NCI-H1694 treated with DMSO at 0.1 percent for 48 hours (cell line): ENCODE data around the gene PSORS1C2.
"Not testable (repeated sequence)": the region's sequence is repeated elsewhere in the genome, so short reads cannot be mapped to it uniquely, and the experiment has no call there.

Experiments used
- DNase-seq: peaks from one replicate; lab custom pipeline; 2025; lab: John Stamatoyannopoulos, UW

PSORS1C2 gene

GRCh38 chr6:31165986-31166385 lies 27.1 kb upstream of the PSORS1C2 start:
- no peak for DNase-seq

DNA sequence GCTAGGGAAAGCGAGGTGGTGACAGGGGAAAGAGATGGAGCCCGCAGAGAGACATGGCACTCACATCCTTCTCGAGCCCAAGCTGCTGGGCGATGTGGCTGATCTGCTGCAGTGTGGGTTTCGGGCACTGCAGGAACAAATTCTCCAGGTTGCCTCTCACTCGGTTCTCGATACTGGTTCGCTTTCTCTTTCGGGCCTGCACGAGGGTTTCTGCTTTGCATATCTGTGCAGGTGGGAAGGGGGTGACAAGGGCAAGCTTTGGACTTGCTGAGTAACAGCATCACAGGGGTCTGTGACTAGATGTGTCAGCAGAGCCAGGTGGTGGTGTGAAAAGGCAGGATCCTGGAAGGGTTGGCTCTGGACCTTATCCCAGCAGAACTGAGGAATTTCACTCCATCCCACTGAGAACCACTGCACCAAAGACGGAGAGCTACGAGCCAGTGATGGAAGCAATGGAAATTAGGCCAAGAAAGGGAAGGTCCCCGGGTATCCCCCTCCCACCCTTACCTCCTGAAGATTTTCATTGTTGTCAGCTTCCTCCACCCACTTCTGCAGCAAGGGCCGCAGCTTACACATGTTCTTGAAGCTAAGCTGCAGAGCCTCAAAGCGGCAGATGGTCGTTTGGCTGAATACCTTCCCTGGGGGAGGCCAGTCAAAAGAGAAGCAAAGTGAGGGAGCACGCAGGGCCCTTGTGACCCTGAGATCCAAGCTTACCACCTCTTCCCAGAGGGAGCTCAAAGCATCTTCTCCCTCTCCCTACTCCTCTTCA lies 26.4 kb upstream of the PSORS1C2 start:
- DNase-seq = not testable (repeated sequence)

GRCh38 chr6:31164475-31165063 lies 25.7 kb upstream of the PSORS1C2 start:
- DNase-seq = not testable (repeated sequence)

GRCh38 chr6:31163922-31164321 lies 25.1 kb upstream of the PSORS1C2 start:
- DNase-seq = no peak

DNA sequence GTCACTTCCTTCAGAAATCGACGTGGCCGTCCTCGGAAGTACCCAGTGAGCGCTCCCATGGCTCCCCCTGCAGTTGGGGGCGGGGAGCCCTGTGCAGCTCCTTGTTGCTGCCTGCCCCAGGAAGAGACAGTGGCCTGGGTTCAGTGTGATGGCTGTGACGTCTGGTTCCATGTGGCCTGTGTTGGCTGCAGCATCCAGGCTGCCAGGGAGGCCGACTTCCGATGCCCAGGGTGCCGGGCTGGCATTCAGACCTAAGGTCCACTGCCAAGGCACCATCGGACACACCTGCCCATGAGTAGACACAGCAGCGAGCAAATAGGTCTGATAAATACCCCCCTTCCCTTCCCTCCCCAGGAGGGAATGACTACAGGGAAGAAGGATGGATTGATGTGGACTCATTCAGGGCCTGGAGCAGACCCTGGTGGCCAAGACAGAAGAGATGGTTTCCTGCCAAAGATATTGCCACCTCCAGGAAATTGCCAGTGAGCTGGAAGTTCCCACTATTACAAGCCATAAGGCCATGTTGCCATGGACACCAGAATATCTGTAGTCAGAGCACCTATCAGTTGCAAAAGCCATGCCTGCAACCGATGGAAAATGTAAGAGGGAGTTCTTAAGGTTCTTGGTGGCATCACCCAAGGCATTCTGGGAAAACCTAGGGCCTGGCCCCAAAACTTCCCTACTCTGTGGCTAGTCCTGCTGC lies 23.7 kb upstream of the PSORS1C2 start:
- DNase-seq = no peak

DNA sequence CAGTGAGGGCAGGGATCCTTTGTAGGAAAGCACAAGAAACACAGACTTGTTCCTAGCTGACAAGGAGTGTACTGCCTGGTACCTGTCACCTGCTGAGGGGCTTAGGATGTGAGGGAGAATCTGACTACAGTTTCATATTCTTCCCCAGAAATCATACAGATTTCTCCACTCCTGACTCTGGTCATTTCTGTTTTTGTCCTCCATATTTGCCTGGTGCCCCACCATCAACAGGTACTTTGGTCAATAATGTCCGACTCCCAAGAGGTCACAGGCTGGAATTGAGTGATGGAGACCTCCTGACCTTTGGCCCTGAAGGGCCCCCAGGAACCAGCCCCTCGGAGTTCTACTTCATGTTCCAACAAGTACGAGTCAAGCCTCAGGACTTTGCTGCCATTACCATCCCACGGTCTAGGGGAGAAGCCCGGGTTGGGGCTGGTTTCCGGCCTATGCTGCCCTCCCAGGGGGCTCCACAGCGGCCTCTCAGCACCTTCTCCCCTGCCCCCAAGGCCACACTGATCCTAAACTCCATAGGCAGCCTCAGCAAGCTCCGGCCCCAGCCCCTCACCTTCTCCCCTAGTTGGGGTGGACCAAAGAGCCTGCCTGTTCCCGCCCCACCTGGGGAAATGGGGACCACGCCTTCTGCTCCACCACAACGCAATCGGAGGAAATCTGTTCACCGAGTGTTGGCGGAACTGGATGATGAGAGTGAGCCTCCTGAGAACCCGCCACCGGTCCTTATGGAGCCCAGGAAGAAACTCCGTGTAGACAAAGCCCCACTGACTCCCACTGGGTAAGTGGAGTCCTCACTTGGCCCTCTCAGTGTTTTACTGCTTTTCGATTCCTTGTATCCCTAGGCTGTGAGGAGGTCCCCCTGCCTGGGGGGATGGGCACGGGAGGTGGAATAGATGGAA lies 22.6 kb upstream of the PSORS1C2 start:
- DNase-seq = no peak

GRCh38 chr6:31158863-31159855 lies 20.3 kb upstream of the PSORS1C2 start:
- no peak for DNase-seq

DNA sequence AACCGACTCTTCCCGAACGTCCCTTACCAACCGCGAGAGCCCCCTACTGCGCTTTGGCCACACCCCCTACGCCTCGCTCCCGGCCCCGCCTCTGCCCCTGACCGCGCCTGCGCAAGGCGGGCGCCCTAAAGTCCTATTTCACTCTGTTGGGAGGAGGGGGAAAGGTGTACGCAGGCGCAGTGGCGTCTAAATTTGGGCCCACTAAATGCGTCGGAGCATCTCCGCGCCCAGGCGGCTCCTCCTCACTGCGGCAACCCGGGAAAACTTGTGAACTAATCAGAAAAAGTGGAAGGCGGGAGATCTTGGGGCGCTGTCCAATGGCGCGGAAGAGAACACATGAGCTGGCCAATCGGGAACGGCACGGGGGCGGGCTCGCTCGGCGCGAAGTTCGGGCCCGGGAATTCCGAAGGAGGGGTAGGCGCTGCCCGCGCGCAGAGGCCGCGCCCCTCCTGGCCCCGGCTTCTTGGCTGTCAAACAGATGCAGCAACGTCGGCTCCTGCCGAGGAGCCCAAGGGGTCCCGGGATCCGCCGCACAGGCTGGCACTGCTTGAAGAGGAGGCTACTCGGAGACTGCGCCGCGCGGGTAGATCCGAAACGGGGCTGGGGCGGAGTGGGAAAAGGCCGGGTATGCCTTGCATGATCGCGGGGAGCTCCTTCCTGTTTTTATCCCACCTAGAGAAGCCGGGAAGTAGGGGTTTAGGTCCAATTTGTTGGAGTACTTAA lies 19.4 kb upstream of the PSORS1C2 start, which contains the start of gene TCF19:
Gene TCF19 (plus strand): TSS at position 450 of the 723 bp plus-strand sequence. CDS start 881 bp downstream, outside the sequence.
- DNase-seq = peak; percentile 96

DNA sequence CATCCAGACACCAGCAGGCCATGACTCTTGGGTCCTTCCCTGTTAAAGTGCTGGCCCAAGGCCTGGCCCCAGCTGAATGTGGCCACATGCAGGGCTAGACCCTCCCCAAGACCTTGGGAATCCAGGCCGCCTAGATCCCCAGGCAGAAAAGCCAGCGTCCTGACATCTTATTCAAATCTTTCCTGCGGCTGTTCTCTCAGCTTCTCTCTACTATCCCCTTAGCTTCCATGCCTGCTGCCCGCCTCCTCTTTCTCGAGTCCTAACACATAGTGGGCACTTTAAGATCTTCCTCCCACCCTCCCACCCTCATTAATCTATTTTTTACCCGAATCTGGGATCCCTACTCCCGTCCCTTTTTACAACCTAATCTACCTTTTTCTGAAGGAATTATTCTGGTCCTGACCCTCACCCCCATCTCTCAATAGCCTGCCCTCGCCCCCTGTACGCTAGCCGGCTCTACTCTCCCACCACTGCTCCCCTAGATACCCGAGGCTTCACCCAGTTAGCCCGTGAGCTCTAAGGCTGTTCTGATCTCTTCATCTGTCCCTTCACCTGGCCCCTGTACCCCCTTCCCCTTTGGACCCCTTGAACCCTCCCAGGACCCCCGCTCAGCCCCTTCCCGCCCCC lies 18.8 kb upstream of the PSORS1C2 start, which contains the start of gene CCHCR1:
Gene CCHCR1 (minus strand): TSS at position 290 of the 627 bp plus-strand sequence. CDS start 202 bp downstream, at position 88.
- no peak for DNase-seq

DNA sequence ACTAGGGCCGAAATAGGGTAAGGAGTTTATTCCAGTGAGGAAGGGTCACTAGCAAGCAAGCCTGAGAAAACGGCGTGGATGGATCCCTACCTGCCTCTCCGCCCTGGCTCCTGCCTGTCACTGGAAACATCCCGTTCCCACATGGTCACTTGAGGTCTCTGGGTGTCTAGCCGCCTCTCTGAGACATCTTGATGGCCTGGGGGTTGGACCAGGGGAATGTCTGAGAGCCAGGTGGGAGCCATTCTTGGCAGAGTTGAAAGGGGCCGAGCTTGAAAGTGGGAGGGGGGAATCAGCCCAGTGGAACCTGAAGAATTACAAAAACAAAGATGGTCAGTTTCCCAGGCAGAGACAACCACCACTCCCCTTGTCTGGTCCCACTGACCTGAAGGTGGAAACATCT lies 17.8 kb upstream of the PSORS1C2 start:
- DNase-seq = no peak

DNA sequence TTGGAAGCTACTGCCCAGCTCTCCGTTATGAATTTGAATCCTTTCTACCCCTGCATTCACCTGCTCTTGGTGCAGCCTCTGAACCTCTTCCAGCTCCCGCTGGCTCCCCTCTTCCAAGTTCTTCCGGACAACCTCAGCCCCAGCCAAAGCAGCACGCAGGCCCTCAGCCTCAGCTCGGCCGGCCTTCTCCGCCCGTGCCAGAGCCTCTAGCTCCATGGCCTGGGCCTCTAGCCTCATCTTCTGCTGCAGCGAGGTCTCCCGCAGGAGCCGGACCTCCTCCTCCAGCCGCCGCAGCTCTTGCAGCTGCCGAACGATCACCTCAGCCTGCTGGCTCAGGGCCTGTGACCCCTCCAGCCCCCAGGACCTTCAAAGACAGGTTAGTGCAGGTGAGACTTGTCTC lies 15.6 kb upstream of the PSORS1C2 start:
- no peak for DNase-seq

DNA sequence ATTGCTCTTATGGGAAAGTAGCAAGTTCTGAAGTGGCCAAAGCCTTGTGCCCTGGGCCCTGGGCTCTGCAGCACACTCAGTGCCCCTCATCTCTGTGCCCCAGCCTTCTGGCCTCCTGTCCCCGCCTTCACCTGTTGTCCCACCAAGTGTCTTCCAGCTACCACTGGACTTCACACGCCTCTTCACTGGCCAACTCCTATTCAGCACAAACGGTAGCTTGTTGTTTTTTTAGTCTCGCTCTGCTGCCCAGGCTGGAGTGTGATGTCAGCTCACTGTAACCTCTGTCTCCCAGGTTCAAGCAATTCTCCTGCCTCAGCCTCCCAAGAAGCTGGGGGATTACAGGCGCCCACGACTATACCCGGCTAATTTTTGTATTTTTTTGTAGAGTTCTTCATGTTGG lies 13.9 kb upstream of the PSORS1C2 start:
- DNase-seq = no peak

GRCh38 chr6:31149827-31150447 lies 11.1 kb upstream of the PSORS1C2 start:
- no peak for DNase-seq

DNA sequence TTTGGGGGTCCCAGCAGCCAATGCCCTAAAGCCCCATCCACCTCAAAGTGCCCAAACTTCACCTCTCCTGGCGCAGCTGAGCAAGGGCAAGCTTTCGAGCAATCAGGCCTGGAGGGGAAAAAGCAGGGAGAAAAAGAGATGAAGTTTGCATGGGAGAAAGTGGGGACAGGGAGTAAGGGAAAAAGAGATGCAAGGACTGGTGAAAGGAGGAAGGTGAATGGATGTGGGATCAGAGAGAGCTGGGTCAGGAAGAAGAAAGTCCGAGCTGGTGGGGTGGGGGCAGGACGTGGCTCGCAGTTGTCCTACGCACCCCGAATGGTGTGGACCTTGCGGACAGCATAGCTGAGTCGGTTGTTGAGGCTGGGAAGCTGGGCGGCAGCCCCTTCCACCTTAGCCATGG lies 6.5 kb upstream of the PSORS1C2 start:
- no peak for DNase-seq

DNA sequence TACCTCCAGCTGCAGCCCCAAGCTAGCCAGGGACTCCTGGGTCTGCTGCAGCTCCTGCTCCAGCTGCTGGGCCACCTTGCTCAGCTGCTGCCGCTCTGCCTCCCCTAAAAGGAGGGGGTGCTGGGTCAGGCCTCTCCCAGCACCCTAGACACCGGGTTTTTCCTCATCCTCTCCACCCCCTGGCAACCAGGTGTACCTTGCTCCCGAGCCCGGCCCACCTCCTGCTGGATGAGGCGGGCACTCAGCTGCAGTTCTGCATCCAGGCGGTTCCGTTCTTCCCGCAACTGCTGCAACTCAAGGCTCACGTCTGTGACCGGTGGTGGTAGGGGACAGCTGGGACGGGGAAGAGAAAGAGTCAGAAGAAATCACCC lies 6.1 kb upstream of the PSORS1C2 start:
- no peak for DNase-seq

GRCh38 chr6:31144296-31144969 lies 5.6 kb upstream of the PSORS1C2 start:
- no peak for DNase-seq

DNA sequence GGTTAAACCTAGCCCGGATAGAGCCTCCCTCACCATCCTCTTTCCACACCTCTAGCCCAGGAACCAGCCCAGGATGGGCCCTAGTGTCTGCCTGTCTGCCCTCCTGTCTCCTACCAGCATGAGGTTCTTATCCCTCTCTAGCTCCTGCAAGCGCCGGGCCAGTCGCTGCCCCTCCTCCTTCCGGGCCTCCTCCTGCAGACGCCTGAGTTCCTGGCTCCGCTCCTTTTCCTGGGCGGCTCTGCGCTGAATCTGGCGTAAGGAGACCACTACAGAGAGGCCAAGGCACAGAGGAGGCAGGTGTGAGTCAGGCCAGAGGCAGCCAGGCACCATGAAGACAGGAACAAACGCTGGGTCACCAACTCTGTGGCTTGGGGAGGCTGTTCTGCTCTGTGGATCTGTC lies 4.3 kb upstream of the PSORS1C2 start:
- DNase-seq = no peak

DNA sequence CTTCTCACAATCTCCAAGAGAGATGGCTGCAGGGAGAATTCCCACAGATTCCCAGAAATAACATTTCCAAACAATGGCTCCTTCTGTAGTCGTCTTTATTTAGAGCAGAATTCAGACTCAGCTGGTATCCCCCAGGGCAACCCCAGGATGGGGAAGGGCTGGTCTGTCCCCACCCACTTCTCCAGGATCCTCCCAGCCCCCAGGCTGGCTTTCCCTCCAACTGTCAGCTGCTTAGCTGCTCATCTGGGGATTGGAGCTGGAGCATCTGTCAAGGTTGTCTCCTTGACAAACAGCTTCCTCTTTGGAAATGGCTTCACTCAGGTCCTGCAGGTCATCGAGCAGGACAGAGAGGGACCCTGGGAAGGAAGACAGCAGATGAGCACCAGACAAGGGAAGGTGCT lies 3.5 kb upstream of the PSORS1C2 start:
- no peak for DNase-seq
